HG03558 (cell line): ENCODE measurements around the gene PRRG1.
"Not testable (repeated sequence)": the region's sequence is repeated elsewhere in the genome, so short reads cannot be mapped to it uniquely, and the experiment has no call there.

ENCODE experiments used
- ATAC-seq: cut with Tn5 transposase; IDR thresholded peaks from one replicate; pipeline ENCODE4 v1.9.1; 2021; ENCODE audit warnings: moderate number of reproducible peaks; ENCODE audit not compliant: unreplicated experiment; ENCODE audit errors: extremely low read depth

The PRRG1 gene

GRCh38 chrX:37349221-37350033 lies at the start of gene PRRG1:
Gene PRRG1 (plus strand): TSS chrX:37349364. CDS start chrX:37406250, 56,886 bp downstream.
- ATAC-seq: no peak

DNA sequence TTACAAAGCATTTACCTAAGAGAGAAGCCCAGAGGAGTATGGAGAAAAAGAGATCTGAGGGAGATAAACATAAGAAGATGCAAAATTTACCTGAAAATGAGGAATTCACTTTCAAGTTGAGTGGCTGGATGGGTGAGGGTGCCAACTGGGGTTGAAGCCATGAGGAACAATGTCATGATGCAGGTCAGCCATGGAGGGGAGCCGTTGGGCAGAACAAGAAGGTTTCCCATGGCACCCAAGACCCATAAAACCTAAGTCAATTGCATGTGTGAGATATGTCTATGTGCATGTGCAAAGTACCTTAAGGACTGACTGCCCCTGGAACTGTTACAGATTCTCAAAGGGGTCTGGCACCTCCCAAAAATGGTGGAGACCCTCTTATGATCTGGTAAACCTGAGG lies 46.6 kb upstream of the PRRG1 start:
- no peak for ATAC-seq

DNA sequence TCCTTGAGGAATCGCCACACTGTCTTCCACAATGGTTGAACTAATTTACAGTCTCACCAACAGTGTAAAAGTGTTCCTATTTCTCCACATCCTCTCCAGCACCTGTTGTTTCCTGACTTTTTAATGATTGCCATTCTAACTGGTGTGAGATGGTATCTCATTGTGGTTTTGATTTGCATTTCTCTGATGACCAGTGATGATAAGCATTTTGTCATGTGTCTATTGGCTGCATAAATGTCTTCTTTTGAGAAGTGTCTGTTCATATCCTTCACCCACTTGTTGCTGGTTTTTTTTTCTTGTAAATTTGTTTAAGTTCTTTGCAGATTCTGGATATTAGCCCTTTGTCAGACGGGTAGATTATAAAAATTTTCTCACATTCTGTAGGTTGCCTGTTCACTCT lies 43.9 kb upstream of the PRRG1 start:
- not testable (repeated sequence) for ATAC-seq

DNA sequence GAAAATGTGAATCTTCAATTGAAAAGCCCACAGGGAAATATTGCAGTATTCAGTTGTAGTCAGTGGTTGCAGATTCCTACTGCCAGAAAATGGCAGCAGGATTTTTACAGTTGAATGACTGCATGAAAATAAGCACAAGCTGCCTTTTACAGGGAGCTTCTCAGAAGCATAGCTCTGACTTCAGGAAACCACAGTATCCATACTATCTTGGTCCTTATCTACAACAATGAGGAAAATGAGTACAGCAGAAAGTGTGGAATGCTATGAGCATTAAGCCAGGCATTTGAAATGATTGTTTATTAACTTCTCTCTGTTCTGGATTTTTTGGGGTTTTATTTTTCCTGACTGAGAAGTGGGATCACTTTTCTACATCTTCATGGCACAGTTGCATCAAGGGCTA lies 34.6 kb upstream of the PRRG1 start:
- ATAC-seq: no peak

GRCh38 chrX:37315511-37316248 lies 33.5 kb upstream of the PRRG1 start:
- no peak for ATAC-seq

- no peak for ATAC-seq
Measured at GRCh38 chrX:37320541-37321203, 28.5 kb upstream of the PRRG1 start.

- ATAC-seq: no peak
Measured at GRCh38 chrX:37330642-37331041, 18.5 kb upstream of the PRRG1 start.

- no peak for ATAC-seq
Measured at GRCh38 chrX:37331546-37331945, 17.6 kb upstream of the PRRG1 start.

DNA sequence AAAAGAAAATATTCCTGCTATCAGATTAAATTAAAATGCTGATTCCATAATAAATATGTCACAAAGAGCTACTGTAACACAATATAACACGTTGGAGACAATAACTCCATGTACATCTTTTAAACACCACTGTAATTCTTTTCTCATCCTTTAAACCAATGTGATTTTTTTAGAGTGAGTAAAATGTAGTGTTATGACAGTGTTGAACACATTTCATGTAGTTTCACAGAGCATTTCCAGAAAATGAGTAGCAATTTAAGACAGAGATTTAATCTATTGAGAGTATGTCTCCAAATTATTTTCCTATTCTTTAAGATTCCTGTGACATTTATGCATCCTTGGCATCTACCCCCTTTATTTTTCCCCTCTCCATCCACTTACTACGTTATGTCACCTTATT lies 17.1 kb upstream of the PRRG1 start:
- no peak for ATAC-seq

DNA sequence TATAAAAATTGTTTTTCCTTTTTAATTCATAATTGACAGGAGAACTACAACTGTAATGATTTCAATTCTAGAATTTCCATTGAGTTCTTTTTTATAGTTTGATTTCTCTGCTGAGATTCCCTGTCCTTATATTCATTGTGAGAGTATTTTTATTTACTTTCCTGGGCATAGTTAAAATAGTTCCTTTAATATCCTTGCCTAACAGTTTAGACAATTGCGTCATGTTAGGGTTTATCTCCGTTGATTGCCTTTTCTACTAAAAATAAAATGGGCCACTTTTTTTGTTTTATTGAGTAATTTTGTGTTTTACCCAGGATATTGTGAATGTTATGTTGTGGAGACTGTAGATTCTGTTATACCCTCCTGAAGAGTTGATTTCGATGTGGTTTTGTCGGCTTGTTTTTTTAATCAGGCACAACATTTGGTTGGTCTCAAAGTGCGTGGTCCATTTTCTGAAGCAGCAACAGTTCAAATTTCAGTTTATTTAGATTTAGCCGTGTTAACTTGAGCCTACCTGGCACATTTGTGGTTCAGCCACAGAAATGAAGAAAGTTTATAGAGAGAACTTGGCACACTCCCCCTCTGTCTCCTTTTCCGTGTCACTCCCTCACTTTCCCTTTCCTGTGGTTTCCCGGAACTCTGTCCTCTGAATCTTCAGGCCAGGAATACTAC lies 16.0 kb upstream of the PRRG1 start:
- ATAC-seq: no peak

GRCh38 chrX:37347420-37347819 lies 1.7 kb upstream of the PRRG1 start:
- ATAC-seq: no peak

DNA sequence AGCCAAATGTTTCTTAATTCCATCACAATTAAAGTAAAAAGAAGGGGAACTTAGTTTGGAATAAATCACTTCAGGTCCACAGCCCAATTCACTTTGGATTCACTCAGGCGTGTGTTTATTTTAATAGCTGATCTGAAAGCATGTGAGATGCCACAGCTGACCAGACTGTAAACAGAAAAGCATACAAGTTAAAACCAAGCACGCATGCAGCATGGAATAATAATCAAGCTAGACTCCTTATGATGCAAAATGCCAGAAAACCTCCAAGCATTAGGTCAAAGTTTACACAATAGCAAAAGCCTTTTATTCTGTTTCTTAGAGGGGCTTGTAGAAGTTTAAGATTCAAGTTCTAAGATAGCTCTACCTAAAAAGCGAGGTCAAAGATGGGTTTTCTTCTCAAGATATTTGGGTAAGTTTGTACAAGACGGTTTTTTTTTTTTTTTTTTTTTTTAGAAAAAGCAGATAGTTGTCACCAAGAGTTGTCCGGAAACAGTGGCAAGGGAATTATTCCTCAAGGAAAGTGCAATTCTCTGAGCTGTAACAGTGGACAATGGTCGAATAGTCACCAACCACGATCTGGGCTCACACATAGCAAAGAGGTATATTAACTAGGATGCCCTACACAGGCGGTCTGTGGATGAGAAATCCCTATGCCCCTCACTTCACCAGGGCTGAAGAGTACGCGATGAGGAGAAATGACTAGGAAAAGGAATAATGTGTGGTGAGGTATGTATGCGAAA lies 763 bp upstream of the PRRG1 start:
- no peak for ATAC-seq

DNA sequence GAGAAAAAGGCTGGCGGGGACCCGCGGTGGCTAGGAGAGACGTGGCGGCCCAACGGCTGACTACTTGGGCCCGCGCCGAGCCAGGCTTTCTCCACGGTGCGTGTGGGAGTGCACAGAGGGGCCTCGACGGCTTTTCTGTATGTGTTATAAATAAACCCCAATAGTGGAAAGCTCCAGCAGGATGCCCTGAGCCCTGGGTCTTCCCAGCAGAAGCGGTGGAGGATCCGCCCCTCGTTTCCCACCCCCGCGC lies 268 bp upstream of the PRRG1 start:
- ATAC-seq: no peak

- no peak for ATAC-seq
Measured at GRCh38 chrX:37350034-37350365, 836 bp downstream of the PRRG1 start.

DNA sequence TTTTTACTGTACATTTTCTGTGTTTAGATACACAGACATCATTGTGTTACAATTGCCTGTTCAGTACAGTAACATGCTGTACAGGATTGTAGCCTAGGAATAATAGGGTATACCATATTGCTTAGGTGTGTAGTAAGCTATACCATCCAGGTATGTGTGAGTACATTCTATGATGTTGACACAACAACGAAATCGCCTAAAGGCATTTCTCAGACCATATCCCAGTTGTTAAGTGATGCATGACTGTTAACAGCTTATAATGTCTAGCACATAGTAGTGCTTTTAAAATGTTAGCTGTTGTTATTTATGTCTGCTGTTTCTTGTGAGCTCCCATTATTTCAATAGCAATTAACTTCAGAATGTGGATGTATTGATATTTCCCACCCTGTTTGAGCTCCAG lies 4.5 kb downstream of the PRRG1 start:
- ATAC-seq: no peak

GRCh38 chrX:37357436-37357835 lies 8.3 kb downstream of the PRRG1 start:
- ATAC-seq: no peak

GRCh38 chrX:37361596-37361995 lies 12.4 kb downstream of the PRRG1 start:
- no peak for ATAC-seq

DNA sequence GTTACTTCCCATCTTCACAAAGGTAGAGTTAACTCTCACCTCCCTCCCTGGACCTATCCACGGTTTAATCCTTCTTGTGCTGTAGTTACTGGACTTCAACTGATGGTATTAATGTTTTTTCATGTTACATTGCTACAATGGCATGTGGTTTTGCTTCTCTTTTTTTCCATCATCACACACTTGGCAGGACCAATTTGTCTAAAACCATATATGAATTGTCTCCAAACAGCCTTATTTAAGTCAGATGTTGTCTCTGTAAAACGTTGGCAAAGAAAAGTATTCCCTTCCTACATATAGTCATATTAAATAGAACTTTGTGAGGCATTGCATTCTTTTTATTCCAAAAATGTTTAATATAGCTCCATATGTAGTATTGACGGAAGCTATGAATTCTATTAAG lies 15.5 kb downstream of the PRRG1 start:
- no peak for ATAC-seq

GRCh38 chrX:37367946-37368345 lies 18.8 kb downstream of the PRRG1 start:
- ATAC-seq: no peak

- ATAC-seq: no peak
Measured at GRCh38 chrX:37370499-37371141, 21.5 kb downstream of the PRRG1 start.
